Measurements from ENCODE around the gene PCSK7.
"Not testable (repeated sequence)": the region's sequence is repeated elsewhere in the genome, so short reads cannot be mapped to it uniquely, and the experiment has no call there.

Gene PCSK7

GRCh38 chr11:117214404-117215110 lies 17.3 kb downstream of the PCSK7 start:
- TF ChIP-seq, protein P1, sequence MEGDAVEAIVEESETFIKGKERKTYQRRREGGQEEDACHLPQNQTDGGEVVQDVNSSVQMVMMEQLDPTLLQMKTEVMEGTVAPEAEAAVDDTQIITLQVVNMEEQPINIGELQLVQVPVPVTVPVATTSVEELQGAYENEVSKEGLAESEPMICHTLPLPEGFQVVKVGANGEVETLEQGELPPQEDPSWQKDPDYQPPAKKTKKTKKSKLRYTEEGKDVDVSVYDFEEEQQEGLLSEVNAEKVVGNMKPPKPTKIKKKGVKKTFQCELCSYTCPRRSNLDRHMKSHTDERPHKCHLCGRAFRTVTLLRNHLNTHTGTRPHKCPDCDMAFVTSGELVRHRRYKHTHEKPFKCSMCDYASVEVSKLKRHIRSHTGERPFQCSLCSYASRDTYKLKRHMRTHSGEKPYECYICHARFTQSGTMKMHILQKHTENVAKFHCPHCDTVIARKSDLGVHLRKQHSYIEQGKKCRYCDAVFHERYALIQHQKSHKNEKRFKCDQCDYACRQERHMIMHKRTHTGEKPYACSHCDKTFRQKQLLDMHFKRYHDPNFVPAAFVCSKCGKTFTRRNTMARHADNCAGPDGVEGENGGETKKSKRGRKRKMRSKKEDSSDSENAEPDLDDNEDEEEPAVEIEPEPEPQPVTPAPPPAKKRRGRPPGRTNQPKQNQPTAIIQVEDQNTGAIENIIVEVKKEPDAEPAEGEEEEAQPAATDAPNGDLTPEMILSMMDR (IDR thresholded peaks at IDR 0.05; ENCODE audit: low read depth, low read length): no peak
- no peaks in the 10 kb centered on the region for H3K9me3 ChIP-seq
- peaks cover 32% of the 10 kb centered on the region for H3K36me3 ChIP-seq
- H3K4me3 ChIP-seq (ENCODE audit: low read depth, low read length): no peak overlapping the region
- no peaks in the 10 kb centered on the region for H3K4me1 ChIP-seq
- H3K27me3 ChIP-seq: no peaks in the 10 kb centered on the region
- DNase-seq: no peak

DNA sequence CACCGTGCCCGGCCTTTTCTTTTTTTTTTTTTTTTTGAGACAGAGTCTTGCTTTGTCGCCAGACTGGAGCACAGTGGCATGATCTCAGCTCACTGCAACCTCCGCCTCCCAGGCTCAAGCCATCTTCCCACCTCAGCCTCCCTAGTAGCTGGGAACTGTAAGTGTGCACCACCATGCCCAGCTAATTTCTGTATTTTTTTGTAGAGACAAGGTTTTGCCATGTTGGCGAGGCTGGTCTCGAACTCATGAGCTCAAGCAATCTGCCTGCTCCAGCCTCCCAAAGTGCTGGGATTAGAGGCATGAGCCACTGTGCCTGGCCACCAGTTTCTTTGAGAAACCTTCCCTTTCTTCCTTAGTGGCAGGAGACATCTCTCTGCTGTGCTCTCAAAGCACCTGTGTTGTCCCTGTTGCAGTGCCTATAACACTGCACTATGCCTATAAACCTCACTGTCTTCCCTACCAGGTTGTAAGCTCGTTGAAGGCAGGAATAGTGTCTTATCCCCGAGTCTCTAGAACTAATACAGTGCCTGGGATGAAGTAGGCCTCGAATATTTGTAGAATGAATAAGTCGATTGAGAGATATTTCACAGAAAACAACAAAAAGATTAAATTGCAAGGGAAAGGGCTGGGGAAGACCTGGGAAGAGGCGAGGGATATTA lies 19.0 kb downstream of the PCSK7 start:
- H3K36me3 ChIP-seq: peaks cover 18% of the 10 kb centered on the region
- DNase-seq: no peak
- no peak overlapping the region for H3K4me3 ChIP-seq (ENCODE audit: low read depth, low read length)
- H3K9me3 ChIP-seq: no peaks in the 10 kb centered on the region
- TF ChIP-seq, protein P1 (IDR thresholded peaks at IDR 0.05; ENCODE audit: low read depth, low read length): no peak
- H3K27me3 ChIP-seq: no peaks in the 10 kb centered on the region
- H3K4me1 ChIP-seq: no peaks in the 10 kb centered on the region

DNA sequence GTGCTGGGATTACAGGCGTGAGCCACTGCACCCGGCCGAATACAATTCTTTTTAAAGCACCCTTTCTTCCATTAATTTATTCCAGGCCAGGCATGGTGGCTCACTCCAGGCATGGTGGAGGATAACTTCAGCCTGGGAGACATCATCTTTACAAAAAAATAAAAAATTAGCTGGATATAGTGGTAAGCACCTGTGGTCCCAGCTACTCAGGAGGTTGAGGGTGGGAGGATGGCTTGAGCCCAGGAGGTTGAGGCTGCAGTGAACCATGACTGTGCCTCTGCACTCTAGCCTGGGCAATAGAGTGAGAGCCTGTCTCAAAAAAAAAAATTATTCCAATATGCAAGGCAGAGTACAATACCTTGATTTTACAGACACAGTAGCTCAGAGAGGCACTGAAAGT lies 21.3 kb downstream of the PCSK7 start:
- TF ChIP-seq, protein P1 (IDR thresholded peaks at IDR 0.05; ENCODE audit: low read depth, low read length): no peak
- Histone ChIP-seq H3K4me3 (ENCODE audit: low read depth, low read length) (no peak overlapping the region), H3K9me3 (no peaks in the 10 kb centered on the region), H3K27me3 (no peaks in the 10 kb centered on the region), H3K4me1 (no peaks in the 10 kb centered on the region), H3K36me3 (peaks cover 7% of the 10 kb centered on the region)
- no peak for DNase-seq

DNA sequence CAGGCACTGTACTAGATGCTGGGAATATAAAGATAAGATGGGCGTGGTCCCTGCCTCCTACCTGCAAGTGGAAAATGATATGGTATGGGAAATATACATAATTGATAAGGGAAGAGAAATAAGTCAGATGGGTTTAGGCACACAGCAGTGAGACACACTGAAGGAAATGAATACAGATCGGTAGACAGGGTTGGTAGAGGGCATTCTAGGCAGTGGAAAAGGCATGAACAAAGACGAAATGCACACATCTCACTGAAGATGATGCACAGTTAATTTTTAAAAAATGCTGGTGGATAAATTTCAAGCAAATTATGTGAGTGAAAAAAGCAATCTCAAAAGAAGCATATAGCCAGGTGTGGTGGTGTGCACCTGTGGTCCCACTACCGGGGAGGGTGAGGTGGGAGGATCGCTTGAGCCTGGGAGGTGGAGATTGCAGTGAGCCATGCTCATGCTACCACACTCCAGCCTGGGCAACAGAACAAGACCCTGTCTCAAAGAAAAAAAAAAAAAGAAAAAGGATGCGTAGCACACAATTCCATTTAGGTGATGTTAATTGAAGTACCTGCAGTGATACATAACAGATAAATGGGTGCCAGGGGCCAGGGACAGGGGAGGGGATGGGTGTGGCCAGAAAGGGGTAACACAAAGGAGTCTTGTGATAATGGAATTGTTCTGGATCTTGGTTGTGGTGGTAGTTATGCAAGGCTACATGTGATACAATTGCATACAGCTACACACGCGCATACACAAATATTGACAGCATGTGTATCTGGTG lies 22.3 kb downstream of the PCSK7 start:
- not testable (repeated sequence) for H3K4me1 ChIP-seq; H3K9me3 ChIP-seq; H3K4me3 ChIP-seq (ENCODE audit: low read depth, low read length); DNase-seq; H3K27me3 ChIP-seq
- H3K36me3 ChIP-seq: peaks cover 11% of the 10 kb centered on the region

DNA sequence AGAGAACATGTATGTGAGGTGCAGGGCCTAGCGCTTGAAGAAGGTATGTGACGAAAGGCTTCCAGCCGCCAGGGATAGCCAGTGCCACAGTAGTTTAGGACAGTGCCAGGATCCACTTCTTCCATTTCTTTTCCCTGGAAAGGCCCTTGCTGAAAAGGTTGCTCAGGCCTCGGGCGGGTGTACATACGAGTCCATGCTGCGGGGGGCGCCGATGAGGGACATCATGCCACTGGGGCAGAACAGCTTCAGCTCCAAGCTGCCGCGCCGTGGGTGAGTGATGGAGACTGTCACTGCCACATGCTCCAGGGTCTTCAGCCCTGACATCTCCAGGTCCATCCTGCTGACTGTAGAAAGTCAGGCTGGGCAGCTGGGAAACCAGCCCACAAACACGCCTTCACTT lies 23.2 kb downstream of the PCSK7 start:
- DNase-seq; H3K4me3 ChIP-seq (ENCODE audit: low read depth, low read length); H3K9me3 ChIP-seq; H3K27me3 ChIP-seq; H3K4me1 ChIP-seq; H3K36me3 ChIP-seq: not testable (repeated sequence)

DNA sequence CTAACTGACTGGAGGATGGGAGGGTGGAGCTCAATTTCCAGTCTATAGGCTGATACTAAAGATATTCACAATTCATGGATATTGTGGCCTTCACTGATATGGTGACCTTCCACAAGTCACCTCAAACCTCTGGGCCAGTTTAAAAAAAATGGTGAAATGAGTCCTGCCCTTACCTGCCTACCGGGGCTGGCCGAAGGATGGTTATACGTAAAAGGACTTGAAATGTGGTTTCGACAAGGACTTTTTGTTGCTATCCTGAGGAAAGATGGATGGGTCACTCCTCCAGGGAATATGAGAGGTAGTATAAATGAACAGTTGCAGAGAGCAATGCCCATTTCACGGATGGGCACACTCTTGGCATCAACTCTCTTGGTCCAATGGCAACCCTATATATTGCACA lies 24.4 kb downstream of the PCSK7 start:
- H3K4me3 ChIP-seq (ENCODE audit: low read depth, low read length); H3K9me3 ChIP-seq; H3K36me3 ChIP-seq: not testable (repeated sequence)

GRCh38 chr11:117206859-117207258 lies 25.0 kb downstream of the PCSK7 start:
- not testable (repeated sequence) for H3K27me3 ChIP-seq; DNase-seq; H3K9me3 ChIP-seq; H3K4me3 ChIP-seq (ENCODE audit: low read depth, low read length); H3K36me3 ChIP-seq; H3K4me1 ChIP-seq

More for the DNA sequence above, 24.4 kb downstream of the PCSK7 start:
- H3K4me1 ChIP-seq, H3K27me3 ChIP-seq, DNase-seq: not testable (repeated sequence)

DNA sequence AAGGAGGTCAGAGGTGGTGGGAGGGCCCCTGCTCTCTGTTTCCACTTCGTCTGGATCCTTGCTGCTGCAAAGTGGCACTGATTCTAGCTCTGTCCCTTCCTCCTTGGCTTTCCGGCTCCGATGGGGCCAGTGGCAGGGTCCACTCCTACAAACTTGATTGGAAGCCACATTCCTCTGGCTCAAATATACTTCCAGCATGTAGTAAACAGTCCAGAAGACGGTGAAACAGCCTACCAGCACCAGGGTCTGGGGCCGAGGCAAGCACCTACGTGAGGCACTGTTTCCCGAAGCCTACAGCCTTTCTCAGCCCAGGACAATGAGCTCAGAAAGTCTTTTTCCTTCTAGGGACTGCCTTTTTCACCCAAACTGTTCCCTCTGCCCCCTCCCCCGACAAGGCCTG lies 25.8 kb downstream of the PCSK7 start:
- not testable (repeated sequence) for H3K36me3 ChIP-seq; H3K9me3 ChIP-seq; H3K4me3 ChIP-seq (ENCODE audit: low read depth, low read length); H3K27me3 ChIP-seq; H3K4me1 ChIP-seq; DNase-seq
